Anterior cingulate cortex (tissue), 58 donors: ENCODE results near the gene OBP2B.

Experiments used
- DNase-seq, 58 donors: peaks; one replicate each; lab custom pipeline; 2025; lab: John Stamatoyannopoulos, UW

OBP2B gene

GRCh38 chr9:133203506-133204075 lies 5.5 kb downstream of the OBP2B start:
- DNase-seq: no peak

DNA sequence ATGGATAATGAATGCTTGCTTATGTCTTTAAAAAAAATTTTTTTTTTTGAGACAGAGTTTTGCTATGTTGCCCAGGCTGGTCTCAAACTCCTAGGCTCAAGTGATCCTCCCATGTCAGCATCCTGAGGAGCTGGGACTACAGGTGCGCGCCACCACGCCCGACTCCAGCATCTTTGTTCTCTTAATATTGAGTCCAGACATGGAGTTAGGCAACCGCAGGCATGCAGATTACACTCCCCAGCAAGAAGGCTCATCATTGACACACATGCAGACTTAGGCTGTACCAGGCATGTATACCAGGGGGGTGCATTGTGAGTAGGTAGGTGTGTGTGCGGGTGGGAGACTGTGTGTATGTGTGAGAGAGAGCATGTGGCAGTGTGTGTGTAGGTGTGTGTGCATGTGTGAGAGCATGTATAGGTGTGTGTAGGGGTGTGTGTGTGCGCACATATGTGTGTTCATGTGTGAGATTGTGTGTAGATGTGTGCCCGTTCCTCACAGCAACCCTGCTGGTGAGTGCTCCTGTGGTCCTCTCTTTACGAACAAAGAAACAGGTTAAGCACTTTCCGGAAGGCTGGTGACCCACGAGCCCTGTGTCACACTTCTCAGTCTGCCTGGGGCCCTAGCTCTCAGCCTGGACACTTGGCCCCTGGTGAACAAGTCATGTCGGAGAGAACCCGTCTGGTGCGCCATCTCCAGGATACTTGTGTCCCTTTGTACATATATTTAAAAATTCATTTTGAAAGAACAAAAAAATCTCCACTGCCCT lies 6.2 kb downstream of the OBP2B start:
- DNase-seq: no peak

- no peak for DNase-seq
Measured at GRCh38 chr9:133202145-133202513, 6.9 kb downstream of the OBP2B start.

GRCh38 chr9:133201424-133202144 lies 7.5 kb downstream of the OBP2B start:
- no peak for DNase-seq

- no peak for DNase-seq
Measured at GRCh38 chr9:133200631-133201030, 8.4 kb downstream of the OBP2B start.

DNA sequence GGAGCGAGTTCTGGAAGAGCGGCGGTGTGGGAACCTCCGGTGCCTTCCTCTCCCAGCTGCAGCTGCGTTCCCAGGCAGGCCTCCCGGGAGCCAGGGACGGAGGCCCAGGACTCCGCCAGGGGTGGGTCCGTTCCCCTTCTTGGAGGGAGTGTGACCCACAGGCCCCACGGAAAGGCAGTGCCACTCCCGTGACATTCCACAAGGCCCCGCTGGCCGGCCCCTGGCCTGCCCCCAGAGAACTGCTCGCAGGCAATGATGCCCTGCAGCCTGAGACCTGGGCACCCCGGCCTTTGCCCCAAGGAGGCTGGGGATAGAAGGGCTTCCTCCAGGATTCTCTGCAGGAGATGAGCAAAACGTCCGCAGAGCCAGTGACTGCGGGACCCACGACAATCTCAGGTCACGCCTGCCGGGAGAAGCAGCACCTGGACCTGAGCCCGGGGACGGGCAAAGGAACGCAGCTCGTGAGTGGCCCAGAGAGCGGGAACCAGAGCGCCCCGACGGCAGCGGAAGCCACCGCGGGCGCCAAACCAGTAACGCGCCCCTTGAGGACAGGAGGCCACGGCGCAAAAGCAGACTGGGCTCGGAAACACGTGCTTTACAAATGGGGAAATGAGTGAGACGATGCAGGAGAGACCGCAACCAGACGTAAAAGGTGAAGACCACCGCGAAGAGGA lies 9.3 kb downstream of the OBP2B start:
- DNase-seq: no peak

GRCh38 chr9:133195029-133195428 lies 14.0 kb downstream of the OBP2B start:
- no peak for DNase-seq

GRCh38 chr9:133194597-133194996 lies 14.5 kb downstream of the OBP2B start:
- DNase-seq: no peak

- no peak for DNase-seq
Measured at GRCh38 chr9:133191989-133192388, 17.1 kb downstream of the OBP2B start.

DNA sequence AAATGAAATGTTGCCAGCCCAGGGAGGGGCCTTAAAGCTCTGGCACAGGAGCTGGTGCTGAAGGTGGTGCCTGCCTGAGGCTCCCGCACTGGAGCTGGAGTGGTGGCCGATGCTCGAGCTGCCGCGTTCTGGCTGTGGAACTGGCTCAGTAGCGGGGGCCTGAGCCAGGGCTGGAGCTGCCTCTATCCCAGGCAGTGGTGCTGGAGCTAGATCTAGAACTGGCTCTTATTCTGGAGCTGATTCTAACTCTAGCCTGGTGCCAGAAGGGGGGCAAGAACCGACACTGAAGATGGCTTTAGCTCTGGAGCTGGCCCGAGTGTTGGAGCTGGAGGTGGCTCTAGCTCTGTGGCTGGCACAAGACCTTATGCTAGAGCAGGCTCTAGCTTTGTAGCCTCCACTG lies 19.2 kb downstream of the OBP2B start:
- no peak for DNase-seq

GRCh38 chr9:133188843-133189180 lies 20.2 kb downstream of the OBP2B start:
- DNase-seq: no peak

DNA sequence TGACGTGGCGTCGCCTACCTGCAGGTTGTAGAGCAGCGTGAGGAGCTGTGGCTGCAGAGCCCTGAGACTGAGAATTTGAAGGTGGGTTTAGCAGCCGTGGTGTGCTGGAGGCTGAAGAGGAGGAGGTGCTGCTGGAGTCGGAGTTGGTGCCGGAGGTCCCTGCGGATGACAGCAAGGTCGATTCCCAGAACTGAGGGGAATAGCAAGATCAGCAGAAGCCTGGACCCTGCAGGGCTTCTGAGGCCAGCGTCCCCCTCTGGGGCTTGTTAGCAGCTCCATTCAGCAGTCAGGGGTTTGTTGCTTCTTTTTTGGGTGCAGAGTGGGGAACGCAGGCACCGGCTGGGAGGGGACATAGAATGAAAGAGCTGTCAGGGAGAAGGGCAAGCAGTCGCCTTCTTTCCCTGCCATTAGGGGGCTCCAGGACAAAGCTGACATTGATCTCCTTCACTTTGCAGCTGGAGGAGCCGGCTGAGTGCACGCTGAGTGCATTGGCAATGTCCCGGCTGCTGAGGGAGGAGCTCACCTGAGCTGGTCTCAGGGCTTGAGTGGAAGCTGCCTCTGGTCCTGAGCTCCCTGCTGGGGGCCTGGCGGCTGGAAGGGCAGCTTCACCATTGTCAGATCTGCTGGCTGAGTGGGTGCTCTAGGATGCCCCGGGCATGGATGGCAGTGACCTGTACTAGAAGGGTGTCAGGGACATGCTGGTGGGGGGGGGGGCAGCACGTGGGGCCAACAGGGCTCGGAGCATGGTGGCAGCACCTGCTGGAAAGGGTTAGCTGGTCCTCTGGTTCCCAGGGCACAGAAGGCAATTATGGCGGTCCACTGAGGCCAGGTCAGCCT lies 20.8 kb downstream of the OBP2B start:
- DNase-seq: peak in 2 of 58 donors; percentile 7 to 13

DNA sequence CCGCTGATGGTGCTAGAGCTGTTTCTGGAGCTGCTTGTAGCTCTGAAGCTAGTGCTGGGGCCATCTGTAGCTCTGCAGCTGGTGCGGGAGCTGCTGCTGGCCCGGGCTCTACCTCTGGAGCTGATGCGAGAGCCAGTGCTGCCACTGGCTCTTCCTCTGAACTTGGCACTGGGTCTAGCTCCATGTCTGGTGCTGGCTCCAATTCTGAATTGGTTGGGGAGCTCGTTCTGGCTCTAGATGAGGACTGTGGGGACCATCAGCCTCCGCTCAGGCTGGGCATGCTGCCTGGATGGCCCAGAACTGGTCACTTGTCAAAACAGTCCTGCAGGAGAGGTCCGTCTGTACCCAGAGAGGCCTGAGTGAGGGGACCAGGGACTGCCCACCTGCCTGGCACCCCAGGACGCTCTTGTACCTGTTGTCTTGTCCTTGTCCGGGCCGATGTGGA lies 21.5 kb downstream of the OBP2B start:
- DNase-seq: no peak

DNA sequence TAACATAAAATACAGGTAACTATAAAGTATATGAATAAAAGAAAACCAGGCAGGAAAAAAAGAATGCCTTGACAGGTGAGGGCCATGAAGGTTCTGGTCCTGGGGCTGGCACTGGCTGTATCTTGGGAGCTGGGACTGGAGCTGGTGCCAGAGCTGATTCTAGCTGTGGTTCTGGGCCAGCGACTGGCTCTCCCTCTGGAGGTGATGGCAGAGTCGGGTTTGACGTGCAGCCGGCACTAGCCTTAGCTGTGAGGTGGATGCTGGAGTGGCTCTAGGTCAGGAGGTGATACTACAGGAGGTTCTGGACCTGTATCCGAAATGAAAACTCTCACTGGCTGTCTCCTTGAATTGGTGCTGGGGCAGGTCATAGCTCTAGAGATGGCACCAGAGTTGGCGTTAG lies 22.3 kb downstream of the OBP2B start:
- no peak for DNase-seq

- peak in 29 of 58 donors; percentile 5 to 78 (median 30) for DNase-seq
Measured at GRCh38 chr9:133184971-133185370, 24.1 kb downstream of the OBP2B start.

DNA sequence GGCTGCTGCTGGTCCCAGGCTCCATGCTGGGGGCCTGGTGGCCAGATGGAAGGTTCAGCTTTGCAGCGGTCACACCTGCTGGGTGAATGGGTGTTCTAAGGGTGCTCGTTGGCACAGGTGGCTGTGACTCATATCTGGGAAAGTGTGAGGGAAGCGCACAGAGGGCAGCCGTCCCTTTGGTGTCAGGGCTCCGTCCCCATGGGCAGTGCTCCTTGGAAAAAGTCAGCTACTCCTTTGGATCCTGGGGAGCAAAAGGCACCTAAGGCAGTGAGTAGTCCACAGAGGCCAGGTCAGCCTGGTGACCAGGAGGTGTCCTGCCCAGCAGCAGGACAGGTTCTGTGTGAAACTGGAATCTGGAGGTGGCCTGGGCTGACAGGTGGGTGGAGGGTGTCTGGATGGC lies 26.9 kb downstream of the OBP2B start:
- DNase-seq: no peak

GRCh38 chr9:133181561-133181960 lies 27.5 kb downstream of the OBP2B start:
- DNase-seq: no peak

DNA sequence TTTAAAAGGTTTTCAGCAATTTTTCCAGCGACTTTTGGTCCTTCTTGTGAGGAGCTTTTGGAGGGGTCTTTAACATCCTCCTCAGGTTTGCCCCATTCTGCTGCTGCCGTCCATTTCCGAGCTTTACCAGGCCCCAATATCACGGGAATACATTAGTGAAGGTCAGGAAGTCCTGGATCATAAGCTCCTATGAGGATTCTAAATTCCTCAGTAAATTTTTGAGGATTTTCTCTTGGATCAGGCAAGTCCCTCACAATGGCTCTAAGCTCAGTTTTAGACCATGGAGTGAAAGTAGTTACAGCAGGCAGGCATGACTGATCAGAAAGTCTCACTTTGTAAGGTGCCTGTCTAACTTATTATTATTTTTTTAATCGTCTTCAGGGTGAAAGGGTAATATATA lies 28.1 kb downstream of the OBP2B start:
- no peak for DNase-seq

GRCh38 chr9:133173056-133173455 lies 36.0 kb downstream of the OBP2B start:
- DNase-seq: no peak
